KMS-11 (cell line): Measurements from ENCODE around the gene HCLS1.

Source experiments
- H2AFZ ChIP-seq: fragments of 200-600 bp; sonication (generic); 2 replicates; pipeline ENCODE4 v1.6.1; 2016; ENCODE audit warnings: antibody characterized with exemption, mixed run types, low read depth
- H3K27ac ChIP-seq: fragments of 200-600 bp; sonication (generic); 2 replicates; pipeline ENCODE4 v1.6.1; 2016; ENCODE audit warnings: mild to moderate bottlenecking, mixed run types
- H3K27me3 ChIP-seq: fragments of 200-600 bp; sonication (generic); 2 replicates; pipeline ENCODE4 v1.6.1; 2017; ENCODE audit warnings: mild to moderate bottlenecking, low read depth, mixed run types, moderate library complexity; ENCODE audit not compliant: insufficient read depth
- H3K36me3 ChIP-seq: fragments of 200-600 bp; sonication (generic); 2 replicates; pipeline ENCODE4 v1.6.1; 2017; ENCODE audit warnings: mild to moderate bottlenecking, mixed run types; ENCODE audit not compliant: insufficient read depth
- H3K4me1 ChIP-seq: fragments of 200-600 bp; sonication (generic); 2 replicates; pipeline ENCODE4 v1.6.1; 2016; ENCODE audit warnings: mild to moderate bottlenecking, low read depth, mixed run types; ENCODE audit not compliant: poor library complexity, severe bottlenecking
- H3K4me2 ChIP-seq: fragments of 200-600 bp; sonication (generic); 2 replicates; pipeline ENCODE4 v1.7.0; 2016; ENCODE audit warnings: mild to moderate bottlenecking, mixed run types
- H3K4me3 ChIP-seq: fragments of 200-600 bp; sonication (generic); IDR thresholded peaks from 2 replicates; pipeline ENCODE4 v1.6.1; 2017; ENCODE audit warnings: low read depth, low read length, mixed read lengths; ENCODE audit not compliant: insufficient read depth
- H3K79me2 ChIP-seq: fragments of 200-600 bp; sonication (generic); 2 replicates; pipeline ENCODE4 v1.6.1; 2016; ENCODE audit warnings: low read depth, mixed run types; ENCODE audit not compliant: insufficient read depth
- H3K9ac ChIP-seq: fragments of 200-600 bp; sonication (generic); 2 replicates; pipeline ENCODE4 v1.6.1; 2016; ENCODE audit warnings: mild to moderate bottlenecking, mixed run types
- H4K20me1 ChIP-seq: fragments of 200-600 bp; sonication (generic); 2 replicates; pipeline ENCODE4 v1.6.1; 2016; ENCODE audit warnings: mild to moderate bottlenecking, mixed run types; ENCODE audit not compliant: insufficient read depth
- CTCF ChIP-seq: fragments of 200-600 bp; sonication (generic); conservative IDR thresholded peaks from 2 replicates; pipeline ENCODE4 v1.6.1; 2017; ENCODE audit warnings: low read depth, mild to moderate bottlenecking, antibody characterized with exemption, low read length, moderate library complexity, mixed read lengths

HCLS1 gene

GRCh38 chr3:121654493-121655385, 6.0 kb downstream of the HCLS1 start:
- Histone ChIP-seq H3K27ac (no peak overlapping the region), H3K4me2 (no peak overlapping the region), H4K20me1 (no peaks in the 10 kb centered on the region), H3K79me2 (peaks cover 17% of the 10 kb centered on the region), H3K27me3 (no peaks in the 10 kb centered on the region), H3K36me3 (no peaks in the 10 kb centered on the region), H2AFZ (no peak overlapping the region), H3K4me1 (peaks cover 20% of the 10 kb centered on the region), H3K4me3 (no peak overlapping the region), H3K9ac (no peak overlapping the region)
- TF ChIP-seq CTCF, result no peak

- no peak overlapping the region for H3K4me3 ChIP-seq
- no peak overlapping the region for H3K27ac ChIP-seq
- H3K4me1 ChIP-seq, result peaks cover 10% of the 10 kb centered on the region
- no peaks in the 10 kb centered on the region for H3K36me3 ChIP-seq
- no peaks in the 10 kb centered on the region for H3K79me2 ChIP-seq
- H3K27me3 ChIP-seq, result no peaks in the 10 kb centered on the region
- no peaks in the 10 kb centered on the region for H4K20me1 ChIP-seq
- TF ChIP-seq CTCF, result no peak
- no peak overlapping the region for H2AFZ ChIP-seq
- no peak overlapping the region for H3K4me2 ChIP-seq
- H3K9ac ChIP-seq, result no peak overlapping the region
Observed at GRCh38 chr3:121651684-121652083, 9.0 kb downstream of the HCLS1 start.

DNA sequence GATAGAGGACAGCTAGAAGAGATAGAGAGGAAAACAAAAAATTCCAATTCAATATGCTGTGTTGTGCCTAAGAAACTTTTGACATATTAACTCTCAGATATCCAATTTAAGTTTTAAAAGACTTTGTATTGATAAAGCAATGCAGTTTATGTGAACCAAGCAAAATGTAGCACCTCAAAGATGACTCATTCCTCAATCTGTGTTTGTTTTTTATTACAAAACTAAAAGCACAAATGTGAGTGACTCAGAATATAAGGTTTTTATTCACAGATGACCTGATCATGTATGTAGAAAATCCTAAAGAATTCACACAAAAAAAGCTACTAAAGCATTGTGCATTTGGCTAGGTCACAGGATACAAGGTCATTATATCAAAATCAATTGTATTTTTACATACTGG, 11.1 kb downstream of the HCLS1 start:
- H3K4me3 ChIP-seq, result no peak overlapping the region
- no peak overlapping the region for H3K9ac ChIP-seq
- no peak overlapping the region for H3K27ac ChIP-seq
- H3K79me2 ChIP-seq, result no peaks in the 10 kb centered on the region
- no peaks in the 10 kb centered on the region for H3K36me3 ChIP-seq
- H3K4me2 ChIP-seq, result no peak overlapping the region
- TF ChIP-seq CTCF, result no peak
- peaks cover 10% of the 10 kb centered on the region for H3K4me1 ChIP-seq
- H4K20me1 ChIP-seq, result no peaks in the 10 kb centered on the region
- H2AFZ ChIP-seq, result no peak overlapping the region
- H3K27me3 ChIP-seq, result no peaks in the 10 kb centered on the region

GRCh38 chr3:121648219-121648958, 12.3 kb downstream of the HCLS1 start:
- H3K27ac ChIP-seq, result no peak overlapping the region
- no peaks in the 10 kb centered on the region for H4K20me1 ChIP-seq
- H3K36me3 ChIP-seq, result peaks cover 3% of the 10 kb centered on the region; the same call in 1 of the 2 replicates
- peaks cover 10% of the 10 kb centered on the region for H3K4me1 ChIP-seq
- H3K4me3 ChIP-seq, result no peak overlapping the region
- no peak overlapping the region for H2AFZ ChIP-seq
- no peak for TF ChIP-seq CTCF
- no peaks in the 10 kb centered on the region for H3K79me2 ChIP-seq
- no peaks in the 10 kb centered on the region for H3K27me3 ChIP-seq
- no peak overlapping the region for H3K4me2 ChIP-seq
- no peak overlapping the region for H3K9ac ChIP-seq
